Hematopoietic multipotent progenitor cell treated with erythropoietin and hydrocortisone succinate and interleukin-3 and kit ligand, for 15 days (in vitro differentiated cells): ENCODE measurements around the gene CABP4.
"Not testable (repeated sequence)": the region's sequence is repeated elsewhere in the genome, so short reads cannot be mapped to it uniquely, and the experiment has no call there.

Experiments
- DNase-seq: peaks from one replicate; pipeline ENCODE4 v3.0.0-alpha.2; 2015; ENCODE audit warnings: low spot score

CABP4 gene

GRCh38 chr11:67453816-67454732, 1.1 kb upstream of the CABP4 start:
- DNase-seq, result no peak

GRCh38 chr11:67456068-67456705, 1.0 kb downstream of the CABP4 start:
- DNase-seq, result no peak

GRCh38 chr11:67457453-67457852, 2.3 kb downstream of the CABP4 start:
- DNase-seq, result no peak

GRCh38 chr11:67458266-67458665, 3.1 kb downstream of the CABP4 start:
- DNase-seq, result no peak

- no peak for DNase-seq
Measured at GRCh38 chr11:67463186-67463585, 8.0 kb downstream of the CABP4 start.

- DNase-seq, result peak; percentile 57
Measured at GRCh38 chr11:67463680-67464410, 8.7 kb downstream of the CABP4 start.

- DNase-seq, result peak; percentile 89
Measured at GRCh38 chr11:67464411-67465188, 9.4 kb downstream of the CABP4 start.

- DNase-seq, result no peak
Measured at GRCh38 chr11:67465189-67465510, 10.0 kb downstream of the CABP4 start.

GRCh38 chr11:67465530-67465929, 10.4 kb downstream of the CABP4 start:
- DNase-seq, result peak; percentile 55

GRCh38 chr11:67466367-67466766, 11.2 kb downstream of the CABP4 start:
- no peak for DNase-seq

GRCh38 chr11:67466962-67467771, 12.0 kb downstream of the CABP4 start:
- DNase-seq, result no peak

- no peak for DNase-seq
Measured at GRCh38 chr11:67468056-67468455, 12.9 kb downstream of the CABP4 start.

GRCh38 chr11:67468456-67468758, 13.3 kb downstream of the CABP4 start:
- DNase-seq, result no peak

GRCh38 chr11:67468759-67469507, 13.8 kb downstream of the CABP4 start, which contains the start of gene TMEM134:
Gene TMEM134, minus strand, starts transcription at chr11:67469251. Its CDS starts 59 bp downstream, at chr11:67469192.
- peak; percentile 91 for DNase-seq

GRCh38 chr11:67469508-67469811, 14.3 kb downstream of the CABP4 start:
- DNase-seq, result no peak

GRCh38 chr11:67470337-67471002, 15.3 kb downstream of the CABP4 start:
- DNase-seq, result no peak

GRCh38 chr11:67472882-67473281, 17.7 kb downstream of the CABP4 start:
- DNase-seq, result no peak

- not testable (repeated sequence) for DNase-seq
Measured at GRCh38 chr11:67476692-67477091, 21.5 kb downstream of the CABP4 start.

- DNase-seq, result not testable (repeated sequence)
Measured at GRCh38 chr11:67477344-67478050, 22.3 kb downstream of the CABP4 start.
